NAMALWA (cell line): ENCODE results near the gene MAT1A.
"Not testable (repeated sequence)": the region's sequence is repeated elsewhere in the genome, so short reads cannot be mapped to it uniquely, and the experiment has no call there.

Experiments
- DNase-seq: peaks from one replicate; pipeline ENCODE4 v3.0.0-alpha.2; 2015; ENCODE audit warnings: low spot score

The MAT1A gene

DNA sequence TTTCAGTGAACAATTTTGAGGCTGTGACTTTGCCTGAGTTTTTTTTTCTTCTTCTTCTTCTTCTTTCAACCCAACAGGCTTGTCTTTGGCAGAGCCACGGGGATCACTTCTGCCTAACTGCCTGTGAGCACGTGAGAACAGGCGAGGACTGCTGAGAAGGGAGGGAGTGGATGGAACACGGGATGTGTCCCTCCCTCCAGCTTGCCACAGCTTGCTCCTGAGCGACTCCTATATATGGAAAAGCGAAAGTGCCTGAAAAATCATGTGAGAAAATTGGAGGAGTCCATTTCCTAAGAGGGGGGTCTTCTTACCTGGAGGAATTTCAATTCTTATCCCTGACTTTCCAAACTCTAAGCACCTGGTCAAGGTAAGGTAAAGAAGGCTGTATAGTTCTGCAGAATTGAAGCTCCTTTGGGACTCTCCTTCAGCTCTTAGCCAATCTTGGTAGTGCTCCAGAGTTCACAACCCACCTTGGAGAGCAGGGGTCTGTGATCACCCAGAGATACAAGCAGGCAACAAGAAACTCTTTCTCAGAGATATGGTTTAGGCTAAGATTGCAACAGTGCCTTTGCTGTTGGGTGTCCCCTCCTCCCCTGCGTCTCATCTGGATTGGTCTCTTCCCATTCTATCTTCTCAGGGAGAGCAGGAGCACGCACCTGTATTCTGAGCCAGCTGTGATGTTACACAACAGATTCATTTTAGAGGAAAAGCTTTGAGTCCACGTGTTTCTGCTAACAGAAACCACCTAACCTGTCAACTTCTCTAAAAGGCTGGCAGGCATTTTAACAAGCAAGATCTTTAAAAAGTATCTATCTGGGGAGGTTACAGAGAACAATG is at the start of gene MAT1A:
MAT1A (minus strand) TSS at position 208 of the 837 bp plus-strand sequence. CDS start 235 bp downstream, outside the sequence.
- no peak for DNase-seq

DNA sequence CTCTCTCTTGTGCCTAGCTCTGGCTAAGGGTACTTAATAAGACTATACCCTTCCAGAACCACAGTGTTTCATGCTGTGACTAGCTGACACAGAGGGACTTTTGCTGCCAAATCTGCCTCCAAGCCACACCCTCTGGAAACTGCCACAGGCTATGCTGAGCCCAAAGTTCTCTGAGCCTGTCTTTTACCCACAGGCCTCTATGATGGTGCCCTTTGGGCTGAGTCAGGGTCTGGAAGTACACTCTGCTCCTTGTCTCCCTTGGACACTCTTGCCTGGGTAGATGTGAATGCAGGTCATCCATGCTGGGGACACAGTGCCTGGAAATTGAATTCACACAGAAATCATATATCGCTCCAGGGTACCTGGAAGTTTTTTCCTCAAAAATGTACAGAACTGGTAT is 44.5 kb upstream of the MAT1A start:
- DNase-seq: no peak

DNA sequence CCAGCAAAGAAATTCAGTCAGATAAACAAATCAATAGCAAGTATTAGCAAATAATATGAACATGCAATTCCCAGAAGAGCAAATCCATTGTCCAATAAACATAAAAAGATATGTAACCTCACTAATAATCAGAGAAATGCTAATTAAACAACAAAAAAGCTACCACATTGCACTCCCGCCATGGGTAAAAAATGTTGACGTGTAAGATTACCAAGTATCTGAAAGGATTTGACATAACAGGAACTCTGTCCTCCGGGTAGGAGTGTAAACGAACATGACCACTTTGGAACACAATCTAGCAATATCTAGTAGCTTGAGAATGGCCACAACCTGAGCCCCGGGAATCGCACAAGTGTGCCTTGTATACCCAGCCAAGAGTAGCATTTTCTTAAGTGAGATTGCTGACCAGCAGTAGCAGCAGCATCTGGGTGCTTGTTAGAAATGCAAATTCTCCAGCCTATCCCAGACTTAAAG is 35.5 kb upstream of the MAT1A start:
- DNase-seq: no peak

DNA sequence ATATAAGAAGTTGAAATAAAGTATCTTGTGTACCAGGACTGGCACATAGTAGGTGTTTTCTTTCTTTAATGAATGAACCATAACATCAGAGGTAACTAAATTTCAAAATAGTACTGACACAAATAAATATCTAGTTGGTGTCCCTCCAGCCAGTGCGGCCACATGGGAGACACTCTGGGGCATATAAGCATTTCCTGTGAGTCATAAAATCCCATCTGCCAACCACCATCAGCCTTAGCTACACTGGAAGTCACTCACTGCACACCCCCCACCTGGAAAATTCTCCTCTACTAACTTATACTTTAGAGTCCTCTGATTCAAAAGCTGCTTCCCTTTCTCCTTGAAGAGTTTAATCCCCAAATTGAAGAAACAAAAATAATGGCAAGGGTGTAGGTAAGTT is 34.6 kb upstream of the MAT1A start:
- no peak for DNase-seq

DNA sequence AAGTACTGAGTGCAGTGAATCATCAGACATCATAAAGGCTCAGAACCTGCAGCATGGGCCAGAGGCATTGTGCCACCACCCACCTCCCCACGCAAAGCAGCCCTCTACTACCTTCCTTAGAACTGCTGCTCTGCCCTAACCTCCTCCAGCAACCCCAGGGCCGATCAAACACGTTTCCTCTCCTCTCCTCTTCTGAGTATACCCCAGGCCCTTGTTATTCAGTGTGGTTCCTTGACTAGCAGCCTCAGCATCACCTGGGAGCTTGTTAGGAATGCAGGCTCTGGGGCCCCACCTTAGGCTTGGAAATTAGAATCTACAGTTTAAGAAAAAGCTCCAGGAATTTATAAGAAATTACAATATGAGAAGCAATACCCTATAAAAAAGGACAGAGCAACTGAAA is 33.9 kb upstream of the MAT1A start:
- no peak for DNase-seq

- no peak for DNase-seq
Observed at GRCh38 chr10:80322711-80323110, 33.3 kb upstream of the MAT1A start.

DNA sequence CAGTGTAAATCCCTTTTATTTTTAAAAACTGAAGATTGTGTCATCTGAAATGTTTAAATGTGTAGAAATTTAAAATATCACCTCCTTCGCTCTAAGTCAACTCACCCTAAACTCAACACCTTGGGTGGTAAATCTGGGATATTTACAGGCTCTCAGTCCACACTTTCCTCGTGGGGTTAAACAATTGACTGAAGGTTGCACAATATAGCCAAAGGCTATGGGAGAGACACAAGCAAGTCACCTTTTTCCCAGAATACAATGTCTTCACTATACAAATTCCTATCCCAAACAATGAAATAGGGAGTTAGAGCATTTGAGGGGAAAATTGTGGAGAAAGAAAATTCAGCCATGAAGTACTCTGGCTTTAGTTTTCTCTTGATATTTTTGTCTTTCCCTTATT is 32.7 kb upstream of the MAT1A start:
- no peak for DNase-seq

- no peak for DNase-seq
Observed at GRCh38 chr10:80321183-80321582, 31.7 kb upstream of the MAT1A start.

GRCh38 chr10:80320377-80320776 is 30.9 kb upstream of the MAT1A start:
- no peak for DNase-seq

GRCh38 chr10:80319725-80320290 is 30.4 kb upstream of the MAT1A start:
- no peak for DNase-seq

DNA sequence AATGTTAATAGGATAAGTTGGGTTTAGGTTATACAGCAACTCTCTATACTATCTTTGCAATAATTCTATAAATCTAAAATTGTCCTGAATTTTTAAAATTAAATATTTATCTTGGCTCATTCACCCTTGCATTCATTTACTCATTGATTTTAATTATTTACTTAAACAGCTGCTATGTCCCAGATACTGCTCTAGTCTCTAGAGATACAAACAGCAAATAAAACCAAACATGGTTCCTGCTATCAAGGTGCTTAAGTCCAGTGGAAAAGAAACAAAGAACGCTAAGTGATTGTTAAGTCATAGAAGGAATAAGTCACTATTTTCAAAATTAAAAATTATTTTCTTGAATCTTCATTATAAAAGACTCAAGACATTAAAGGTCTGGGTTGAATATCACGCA is 29.9 kb upstream of the MAT1A start:
- DNase-seq: no peak

GRCh38 chr10:80318742-80319141 is 29.3 kb upstream of the MAT1A start:
- no peak for DNase-seq

- DNase-seq: no peak
Observed at GRCh38 chr10:80315391-80315790, 25.9 kb upstream of the MAT1A start.

GRCh38 chr10:80313523-80313922 is 24.1 kb upstream of the MAT1A start:
- no peak for DNase-seq

GRCh38 chr10:80305989-80306388 is 16.5 kb upstream of the MAT1A start:
- not testable (repeated sequence) for DNase-seq

DNA sequence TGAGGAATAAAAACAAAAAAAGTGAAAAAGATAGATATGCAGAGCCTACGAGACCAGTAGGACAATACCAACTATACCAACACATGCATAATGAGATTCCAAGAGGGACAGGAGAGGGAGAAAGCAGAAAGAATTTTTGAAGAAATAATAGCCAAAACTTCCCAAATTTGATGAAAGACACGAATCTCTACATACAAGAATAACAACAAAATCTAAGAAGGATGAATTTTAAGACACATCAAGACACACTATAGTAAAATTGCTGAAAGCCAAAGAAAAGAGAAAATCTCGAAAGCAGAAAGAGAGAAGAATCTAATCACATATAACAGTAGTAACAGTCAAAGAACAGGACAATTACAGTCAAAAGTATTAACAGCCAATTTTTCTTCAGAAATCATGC is 7.5 kb upstream of the MAT1A start:
- no peak for DNase-seq

- no peak for DNase-seq
Observed at GRCh38 chr10:80292607-80293239, 3.3 kb upstream of the MAT1A start.

DNA sequence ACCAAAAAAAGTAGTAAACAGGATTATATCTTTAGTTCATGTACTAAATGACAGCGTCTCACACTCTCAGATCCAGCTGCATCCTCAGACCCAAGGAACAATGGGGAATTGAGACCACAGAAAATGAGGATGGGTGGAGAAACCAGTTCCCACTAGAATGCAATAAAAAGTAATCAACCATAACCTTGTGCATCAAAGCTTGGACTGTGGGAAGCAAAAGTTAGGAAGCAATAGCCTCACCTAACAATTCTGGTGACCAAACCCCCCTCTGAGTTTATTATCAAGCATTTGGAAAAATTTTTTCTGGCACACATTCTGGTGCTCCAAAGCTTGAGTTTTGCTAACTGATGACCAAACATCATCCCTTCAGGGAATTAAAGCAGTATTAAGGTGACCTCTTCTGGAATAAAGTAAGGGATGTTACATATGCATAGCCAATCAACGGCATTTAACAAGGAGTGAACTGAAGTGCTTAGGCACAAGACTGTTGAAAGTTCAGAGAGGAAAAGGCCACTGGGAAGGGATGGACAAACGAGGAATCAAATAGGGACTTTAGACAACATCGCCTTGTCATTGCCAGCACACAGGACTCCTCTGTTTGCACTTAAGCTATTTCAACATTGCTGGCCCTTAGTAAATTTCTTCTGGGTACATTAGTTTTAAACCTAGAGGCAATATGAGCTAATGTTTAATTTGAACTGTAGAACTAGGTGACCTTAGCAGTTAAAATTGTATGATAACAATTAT is 1.2 kb upstream of the MAT1A start:
- DNase-seq: no peak

- no peak for DNase-seq
Observed at GRCh38 chr10:80288849-80289248, 609 bp downstream of the MAT1A start.

- DNase-seq: no peak
Observed at GRCh38 chr10:80284522-80284921, 4.9 kb downstream of the MAT1A start.

DNA sequence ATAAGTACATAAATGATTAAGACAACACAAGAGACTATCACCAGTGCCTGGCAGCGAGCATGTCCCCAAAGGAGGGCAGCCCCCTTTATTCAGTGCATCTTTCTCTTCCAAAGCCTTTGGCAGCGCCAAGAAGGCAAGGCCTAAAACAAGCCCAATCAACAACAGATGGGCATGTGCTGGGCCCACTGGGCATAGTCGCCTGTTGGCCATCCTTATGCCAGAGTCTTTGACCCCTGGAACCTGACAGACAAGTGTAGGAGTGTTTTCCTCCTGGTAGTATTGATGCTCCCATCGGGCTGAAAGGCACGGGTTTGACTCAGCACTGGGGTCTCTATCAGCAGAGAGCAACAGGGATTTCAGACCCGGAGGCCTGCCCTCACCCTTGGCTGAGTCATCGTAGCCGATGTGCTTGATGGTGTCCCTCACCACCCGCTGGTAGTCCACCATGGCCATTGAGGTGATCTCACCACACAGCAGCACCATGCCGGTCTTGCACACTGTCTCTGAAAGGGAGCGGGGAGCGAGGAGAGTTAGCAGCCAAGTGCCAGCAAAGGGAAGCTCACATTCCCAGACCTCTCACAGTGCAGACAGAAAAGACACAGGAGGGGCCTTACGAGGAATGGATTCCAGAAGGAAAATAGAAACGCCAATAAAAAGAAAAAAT is 5.8 kb downstream of the MAT1A start:
- DNase-seq: no peak

- no peak for DNase-seq
Observed at GRCh38 chr10:80283119-80283518, 6.3 kb downstream of the MAT1A start.
